PC-3 (cell line): Measurements from ENCODE around the gene EXOC4. TPM values are rescaled to one million over a fixed set of nuclear protein-coding genes. Genes with fewer than 3 reads are reported as not detected.

ENCODE experiments used
- ATAC-seq: fragments of 200-7000 bp; cut with Tn5 transposase; 2 replicates; pipeline ENCODE4 v1.9.1; 2020; ENCODE audit warnings: mild to moderate bottlenecking, moderate library complexity
- BruUV-seq: library from RNA; stranded (reverse); fragments of 400-500 nt; replicated peaks from 2 replicates; lab custom pipeline; 2021; lab: Mats Ljungman, UMichigan
- CTCF ChIA-PET: fragments of 300-600 bp; sonication (Branson Sonifier 250); formaldehyde crosslinking; loops from one replicate; lab custom pipeline; 2022; ENCODE audit warnings: antibody characterized with exemption; lab: Charles Lee
- POLR2A ChIA-PET: fragments of 300-600 bp; sonication (Branson Sonifier 250); formaldehyde crosslinking; loops from one replicate; lab custom pipeline; 2022; ENCODE audit warnings: antibody characterized with exemption; ENCODE audit not compliant: unreplicated experiment; lab: Charles Lee
- DNase-seq: peaks from one replicate; pipeline ENCODE4 v3.0.0-alpha.2; 2015
- H2AFZ ChIP-seq: fragments of 300-600 bp; sonication (generic); 2 replicates; pipeline ENCODE4 v1.6.0; 2016; ENCODE audit warnings: antibody characterized with exemption, low read length
- H3F3A ChIP-seq: fragments of 300-600 bp; sonication (generic); one replicate; pipeline ENCODE4 v1.6.0; 2017; ENCODE audit warnings: antibody characterized with exemption, low read length, control low read depth, mild to moderate bottlenecking; ENCODE audit not compliant: unreplicated experiment
- H3K27ac ChIP-seq: fragments of 300-600 bp; sonication (generic); 2 replicates; pipeline ENCODE4 v1.5.1; 2016; ENCODE audit warnings: mild to moderate bottlenecking, low read length
- H3K27me3 ChIP-seq: fragments of 300-600 bp; sonication (generic); 2 replicates; pipeline ENCODE4 v1.6.1; 2016; ENCODE audit warnings: low read length, mixed read lengths
- H3K36me3 ChIP-seq: fragments of 300-600 bp; sonication (generic); 2 replicates; pipeline ENCODE4 v1.6.1; 2016; ENCODE audit warnings: low read depth, mixed run types, low read length, mixed read lengths
- H3K4me1 ChIP-seq: fragments of 300-600 bp; sonication (generic); 2 replicates; pipeline ENCODE4 v1.5.1; 2016; ENCODE audit warnings: low read length; ENCODE audit not compliant: insufficient read depth
- H3K4me2 ChIP-seq: fragments of 300-600 bp; sonication (generic); 2 replicates; pipeline ENCODE4 v1.6.0; 2016; ENCODE audit warnings: low read length
- H3K4me3 ChIP-seq: fragments of 300-600 bp; sonication (generic); 2 replicates; pipeline ENCODE4 v1.5.1; 2016; ENCODE audit warnings: mild to moderate bottlenecking, low read length, mixed read lengths
- H3K79me2 ChIP-seq: fragments of 300-600 bp; sonication (generic); 2 replicates; pipeline ENCODE4 v1.6.1; 2017; ENCODE audit warnings: low read length, mixed read lengths
- H3K9ac ChIP-seq: fragments of 300-600 bp; sonication (generic); 2 replicates; pipeline ENCODE4 v1.6.0; 2016; ENCODE audit warnings: mild to moderate bottlenecking, low read length
- H3K9me2 ChIP-seq: fragments of 300-600 bp; sonication (generic); replicated peaks from 2 replicates; pipeline ENCODE4 v1.6.1; 2016; ENCODE audit warnings: mixed run types, low read length, mixed read lengths
- H3K9me3 ChIP-seq: fragments of 300-600 bp; sonication (generic); 2 replicates; pipeline ENCODE4 v1.6.1; 2016; ENCODE audit warnings: low read length, mixed read lengths
- H4K20me1 ChIP-seq: fragments of 300-600 bp; sonication (generic); 2 replicates; pipeline ENCODE4 v1.6.1; 2016; ENCODE audit warnings: low read length, mixed read lengths
- CTCF ChIP-seq: fragments of 300-600 bp; sonication (generic); conservative IDR thresholded peaks from 2 replicates; pipeline ENCODE4 v1.5.1; 2017; ENCODE audit warnings: antibody characterized with exemption, low read depth, mild to moderate bottlenecking, low read length
- EZH2 ChIP-seq: fragments of 300-600 bp; sonication (generic); IDR thresholded peaks from one replicate; pipeline ENCODE4 v1.6.1; 2017; ENCODE audit warnings: antibody characterized with exemption, mild to moderate bottlenecking, low read length; ENCODE audit not compliant: unreplicated experiment
- EZH2phosphoT487 ChIP-seq: fragments of 300-600 bp; sonication (generic); IDR thresholded peaks from 2 replicates; pipeline ENCODE4 v1.6.1; 2018; ENCODE audit warnings: mild to moderate bottlenecking, antibody characterized with exemption, low read length, borderline replicate concordance
- intact Hi-C: fragments of 100-400 bp; cut with micrococcal nuclease; formaldehyde crosslinking; loops from 2 replicates; pipeline ENCODE4 v1.9.0; 2023
- total RNA-seq: library from RNA; depleted of rRNA; stranded (reverse); fragments of >200 nt; gene quantifications from 2 replicates; pipeline ENCODE4 v1.2.3, GENCODE V29; 2014

The EXOC4 gene
- total RNA-seq, 1 experiment from 2014 or later: 43.5 TPM

GRCh38 chr7:133345690-133346421 is 93.0 kb downstream of the EXOC4 start:
- H3K9ac ChIP-seq: no peak overlapping the region
- intact Hi-C loops: no loop called here
- H3K27ac ChIP-seq: no peak overlapping the region

GRCh38 chr7:133348250-133348649 is 95.4 kb downstream of the EXOC4 start:
- Histone ChIP-seq H3K27ac (no peak overlapping the region), H3K27me3 (no peaks in the 10 kb centered on the region), H3K9ac (no peak overlapping the region), H3K9me3 (0 out of 2 replicates have a peak, but pooled peaks cover 3% of the 10 kb centered on the region), H2AFZ (no peak overlapping the region), H3F3A (no peaks in the 10 kb centered on the region), H3K4me2 (no peak overlapping the region), H4K20me1 (0 out of 2 replicates have a peak, but pooled peaks cover 3% of the 10 kb centered on the region), H3K4me3 (no peak overlapping the region), H3K4me1 (no peaks in the 10 kb centered on the region), H3K9me2 (no peaks in the 10 kb centered on the region), H3K36me3 (peaks cover 6% of the 10 kb centered on the region), H3K79me2 (peaks cover 7% of the 10 kb centered on the region)
- intact Hi-C loops: no loop called here
- no TSS peak for BruUV-seq
- TF ChIP-seq CTCF: no peak
- TF ChIP-seq EZH2: no peak
- TF ChIP-seq EZH2phosphoT487: no peak
- ATAC-seq (no peak), DNase-seq (no peak)
- POLR2A ChIA-PET: no interaction called here
- CTCF ChIA-PET: no interaction called here

More at GRCh38 chr7:133345690-133346421, 93.0 kb downstream of the EXOC4 start:
- Histone ChIP-seq H3F3A (no peaks in the 10 kb centered on the region), H3K4me1 (no peaks in the 10 kb centered on the region), H3K9me3 (no peaks in the 10 kb centered on the region), H3K4me3 (no peak overlapping the region), H3K27me3 (no peaks in the 10 kb centered on the region), H2AFZ (no peak overlapping the region), H3K36me3 (no peaks in the 10 kb centered on the region), H3K9me2 (no peaks in the 10 kb centered on the region), H4K20me1 (0 out of 2 replicates have a peak, but pooled peaks cover 3% of the 10 kb centered on the region), H3K4me2 (no peak overlapping the region), H3K79me2 (0 out of 2 replicates have a peak, but pooled peaks cover 4% of the 10 kb centered on the region)
- BruUV-seq: no TSS peak
- no peak for ATAC-seq
- DNase-seq: no peak
- TF ChIP-seq CTCF (no peak), EZH2phosphoT487 (no peak), EZH2 (no peak)
- POLR2A ChIA-PET: no interaction called here
- CTCF ChIA-PET: no interaction called here

GRCh38 chr7:133349101-133349500 is 96.2 kb downstream of the EXOC4 start:
- 0 out of 2 replicates have a peak, but pooled peaks cover 3% of the 10 kb centered on the region for H3K9me3 ChIP-seq
- peaks cover 7% of the 10 kb centered on the region for H3K79me2 ChIP-seq
- H3K27me3 ChIP-seq: no peaks in the 10 kb centered on the region
- no peak for ATAC-seq
- H3K4me3 ChIP-seq: no peak overlapping the region
- H4K20me1 ChIP-seq: 0 out of 2 replicates have a peak, but pooled peaks cover 3% of the 10 kb centered on the region
- H3K4me1 ChIP-seq: no peaks in the 10 kb centered on the region
- H3K36me3 ChIP-seq: peaks cover 6% of the 10 kb centered on the region
- no peaks in the 10 kb centered on the region for H3F3A ChIP-seq
- CTCF ChIA-PET: no interaction called here
- POLR2A ChIA-PET: no interaction called here
- intact Hi-C loops: no loop called here
- TF ChIP-seq CTCF (no peak), EZH2phosphoT487 (no peak), EZH2 (no peak)
- BruUV-seq: no TSS peak
- H3K9ac ChIP-seq: no peak overlapping the region
- DNase-seq: no peak
- no peak overlapping the region for H2AFZ ChIP-seq
- H3K4me2 ChIP-seq: no peak overlapping the region
- H3K9me2 ChIP-seq: no peaks in the 10 kb centered on the region
- H3K27ac ChIP-seq: no peak overlapping the region
